Measurements from ENCODE around the gene MASP1. TPM values are rescaled to one million over a fixed set of nuclear protein-coding genes. Genes with fewer than 3 reads are reported as not detected.

Gene MASP1
- polyA plus RNA-seq, 2 of the 4 experiments (the other 2 are of a cell fraction) = 0.18 TPM; not detected in 1

DNA sequence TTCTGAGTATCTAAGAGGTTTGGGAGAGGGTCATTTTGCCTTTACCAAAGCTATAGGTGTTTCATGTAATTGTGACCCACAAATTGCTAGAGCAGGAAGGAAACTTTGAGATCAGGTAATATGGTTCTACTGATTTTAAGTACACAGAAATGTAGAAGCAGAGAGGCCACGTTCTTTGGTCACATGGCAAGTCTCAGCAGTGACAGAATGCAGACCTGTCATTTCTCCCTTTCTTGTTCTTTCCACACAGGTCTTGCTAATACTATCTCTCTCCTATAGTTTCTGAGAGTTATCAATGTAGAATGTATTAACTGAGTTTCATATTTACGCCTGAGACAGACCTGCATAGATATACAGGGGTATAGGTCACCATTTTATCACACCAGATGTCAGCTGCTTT is 105.2 kb downstream of the MASP1 start:
- FAIRE-seq (no peak), ATAC-seq (no peak; a peak in 1 of 6 replicates), DNase-seq (ENCODE audit: low read depth in 1 of 2, low spot score in 1 of 2) (no peak)
- ChIA-PET CTCF (interaction anchor here (1.5 kb wide), 1 partner anchor 15 kb away, joined by 3 read pairs; no protein-coding TSS in a partner anchor), POLR2A (no interaction called here)
- no peaks in the 10 kb centered on the region for H3K4me1 ChIP-seq
- no peak overlapping the region for H3K27ac ChIP-seq
- 48% methylated on average over 2 of the region's 2 CpGs for WGBS (ENCODE audit: missing lambda C conversion rate)
- TF ChIP-seq RAD21 (conservative IDR thresholded peaks at IDR 0.05 in 1 of 2, IDR thresholded peaks at IDR 0.05 in 1 of 2) = no peak
- H3K9me3 ChIP-seq = no peaks in the 10 kb centered on the region
- H3K4me2 ChIP-seq = no peak overlapping the region
- H3K4me3 ChIP-seq = no peak overlapping the region

- no peak overlapping the region for H3K27ac ChIP-seq
- DNase-seq (ENCODE audit: low read depth in 1 of 2, low spot score in 1 of 2) = no peak
- ATAC-seq = no peak
- WGBS (ENCODE audit: missing lambda C conversion rate) = 92% methylated on average over 4 of the region's 4 CpGs
- H3K4me3 ChIP-seq = no peak overlapping the region
- TF ChIP-seq MYC (IDR thresholded peaks at IDR 0.05; ENCODE audit: borderline replicate concordance, low read length) (no peak), EP300 (IDR thresholded peaks at IDR 0.05) (no peak), KDM5A (IDR thresholded peaks at IDR 0.05) (no peak), SREBF2 (IDR thresholded peaks at IDR 0.05) (no peak)
- H3K4me1 ChIP-seq = no peaks in the 10 kb centered on the region
- no peak overlapping the region for H3K4me2 ChIP-seq
- FAIRE-seq = no peak
- POLR2A ChIA-PET = no interaction called here
- CTCF ChIA-PET = interaction anchor here (1.5 kb wide), 1 partner anchor 15 kb away, joined by 3 read pairs; no protein-coding TSS in a partner anchor
- no peaks in the 10 kb centered on the region for H3K9me3 ChIP-seq
These were observed 105.8 kb downstream of the MASP1 start for GRCh38 chr3:187185759-187186158.

Other genes starting within 250 kb of the MASP1 start
- gene RPL39L, start 152.2 kb downstream of the MASP1 start, polyA plus RNA-seq (2011; rRNA removed) = 54.2 and 55.8 TPM in 2 replicates
- 55.0 to 61.1 TPM (median 56.4 TPM) in 3 replicates for gene RPL39L, start 152.2 kb downstream of the MASP1 start, polyA plus RNA-seq (2017; fragmentation: RNase III; extraction: RNeasy Plus Mini Kit Qiagen cat#74134 plus additional on column Dnase treatment)
- not detected in 2 replicates for gene RTP1, start 94.3 kb downstream of the MASP1 start, polyA plus RNA-seq (2011; rRNA removed)
- not detected in 3 replicates for gene RTP1, start 94.3 kb downstream of the MASP1 start, polyA plus RNA-seq (2017; fragmentation: RNase III; extraction: RNeasy Plus Mini Kit Qiagen cat#74134 plus additional on column Dnase treatment)
- gene RTP4, start 76.6 kb upstream of the MASP1 start, polyA plus RNA-seq (2011; rRNA removed) = not detected in 2 replicates
- gene RTP4, start 76.6 kb upstream of the MASP1 start, polyA plus RNA-seq (2017; fragmentation: RNase III; extraction: RNeasy Plus Mini Kit Qiagen cat#74134 plus additional on column Dnase treatment) = not detected in 3 replicates